Stimulated activated CD8-positive, alpha-beta memory T cell treated with anti-CD3 and anti-CD28 coated beads, Interleukin-15, amount 100 ng/mL, for 4 hours (primary cell): ENCODE measurements around the gene ZNF687.
"Not testable (repeated sequence)": the region's sequence is repeated elsewhere in the genome, so short reads cannot be mapped to it uniquely, and the experiment has no call there.

Source experiments
- DNase-seq, 2 donors: peaks; one replicate each; pipeline ENCODE4 v3.0.0-alpha.2; 2020; ENCODE audit warnings: low read depth in 2 of 2

ZNF687 gene

DNA sequence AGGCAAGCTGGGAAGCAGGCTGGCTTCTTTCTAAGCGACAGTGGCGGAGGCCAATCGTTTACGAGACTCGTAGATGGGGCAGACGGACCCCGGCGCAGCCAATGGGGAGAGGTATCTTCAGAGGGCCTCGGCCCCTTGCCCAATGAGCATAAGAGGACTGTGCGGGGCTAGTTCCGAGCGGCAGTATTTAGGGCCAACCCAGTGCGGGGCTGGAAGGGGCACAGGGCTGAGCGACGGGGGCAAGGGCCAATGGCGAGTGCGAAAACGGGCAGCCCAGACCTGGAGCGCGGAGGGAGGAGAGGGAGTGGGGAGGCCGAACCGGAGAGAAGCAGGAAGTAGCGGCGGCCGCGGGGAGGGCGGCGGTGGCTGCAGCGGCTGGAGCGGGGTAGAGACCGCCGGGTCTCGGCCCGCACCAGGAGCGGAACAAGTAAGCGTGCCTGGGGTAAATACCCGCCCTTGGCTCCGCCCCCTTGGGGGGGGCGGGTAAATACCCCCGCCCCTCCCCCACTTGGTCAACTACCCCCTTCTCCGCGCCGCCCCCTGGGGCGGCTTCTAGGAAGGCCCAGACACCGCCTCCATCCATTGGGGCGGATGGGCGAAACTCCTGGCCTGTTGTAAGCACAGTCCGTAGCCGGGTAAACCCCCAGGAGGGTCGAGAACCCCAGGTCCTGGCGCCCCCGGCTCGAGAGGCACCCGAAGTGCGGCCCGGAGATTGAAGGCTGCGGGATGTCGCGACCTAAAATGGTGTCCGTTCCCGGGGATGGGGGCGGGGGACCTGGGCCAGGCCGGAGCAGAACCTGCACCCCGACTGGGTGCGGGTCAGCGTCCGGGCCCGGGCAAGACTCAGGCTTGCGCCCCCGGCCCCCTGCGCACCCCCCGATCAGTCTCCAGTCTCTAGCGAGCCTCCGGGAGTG, at the start of gene ZNF687:
Gene ZNF687 (plus strand): TSS at position 331 of the 914 bp plus-strand sequence. CDS start 3,993 bp downstream, outside the sequence.
- peak; percentile 95 for DNase-seq

GRCh38 chr1:151235235-151235634, 46.9 kb upstream of the ZNF687 start:
- no peak for DNase-seq

- DNase-seq: no peak
Observed at GRCh38 chr1:151237678-151238466, 44.2 kb upstream of the ZNF687 start.

DNA sequence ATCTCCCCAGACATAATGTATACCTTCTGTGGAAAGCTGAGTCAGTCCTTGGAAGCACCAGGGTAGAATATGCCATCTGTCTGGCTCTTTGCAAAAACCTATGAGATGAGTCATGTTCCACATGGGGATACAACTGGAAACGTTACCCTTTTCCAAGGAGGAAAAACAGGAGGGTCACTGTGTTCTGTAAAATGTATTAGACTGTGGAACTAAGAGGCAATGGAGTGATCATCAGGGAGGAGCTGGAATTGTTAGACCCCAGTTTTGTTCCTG, 43.7 kb upstream of the ZNF687 start:
- DNase-seq: no peak

DNA sequence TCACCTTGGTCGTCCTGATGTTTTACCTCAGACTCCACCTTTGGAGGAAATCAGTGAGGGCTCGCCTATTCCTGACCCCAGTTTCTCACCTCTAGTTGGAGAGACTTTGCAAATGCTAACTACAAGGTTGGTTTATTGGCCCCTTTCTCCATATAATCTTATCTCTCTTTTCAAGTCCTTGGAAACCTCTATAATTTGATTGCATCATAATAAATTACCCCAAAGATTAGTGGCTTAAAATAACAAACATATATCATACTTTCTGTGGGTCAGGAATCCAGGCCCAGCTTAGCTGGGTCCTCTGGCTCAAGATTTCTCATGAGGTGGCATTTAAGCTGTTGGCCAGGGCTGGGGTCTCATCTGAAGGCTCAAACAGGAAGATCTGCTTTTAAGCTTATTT, 39.7 kb upstream of the ZNF687 start:
- DNase-seq: no peak

- no peak for DNase-seq
Observed at GRCh38 chr1:151243683-151244216, 38.3 kb upstream of the ZNF687 start.

DNA sequence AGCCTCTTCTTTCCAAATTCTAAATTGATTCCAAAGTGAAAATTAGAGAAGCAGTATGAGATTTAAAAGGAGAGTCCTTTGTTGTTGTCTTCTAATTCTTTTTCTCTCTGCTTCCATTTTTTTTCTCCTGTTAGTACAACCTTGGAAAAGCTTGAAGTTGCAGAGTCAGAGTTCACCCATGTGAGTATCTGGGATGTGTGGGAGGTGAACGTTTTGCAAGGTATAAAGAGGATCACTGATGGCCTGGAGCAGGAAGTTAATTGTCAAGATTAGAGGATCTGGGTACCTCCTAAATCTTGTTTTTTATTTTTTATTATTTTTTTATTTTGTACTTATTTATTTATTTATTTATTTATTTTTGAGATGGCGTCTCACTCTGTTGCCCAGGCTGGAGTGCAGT, 35.3 kb upstream of the ZNF687 start:
- DNase-seq: no peak

DNA sequence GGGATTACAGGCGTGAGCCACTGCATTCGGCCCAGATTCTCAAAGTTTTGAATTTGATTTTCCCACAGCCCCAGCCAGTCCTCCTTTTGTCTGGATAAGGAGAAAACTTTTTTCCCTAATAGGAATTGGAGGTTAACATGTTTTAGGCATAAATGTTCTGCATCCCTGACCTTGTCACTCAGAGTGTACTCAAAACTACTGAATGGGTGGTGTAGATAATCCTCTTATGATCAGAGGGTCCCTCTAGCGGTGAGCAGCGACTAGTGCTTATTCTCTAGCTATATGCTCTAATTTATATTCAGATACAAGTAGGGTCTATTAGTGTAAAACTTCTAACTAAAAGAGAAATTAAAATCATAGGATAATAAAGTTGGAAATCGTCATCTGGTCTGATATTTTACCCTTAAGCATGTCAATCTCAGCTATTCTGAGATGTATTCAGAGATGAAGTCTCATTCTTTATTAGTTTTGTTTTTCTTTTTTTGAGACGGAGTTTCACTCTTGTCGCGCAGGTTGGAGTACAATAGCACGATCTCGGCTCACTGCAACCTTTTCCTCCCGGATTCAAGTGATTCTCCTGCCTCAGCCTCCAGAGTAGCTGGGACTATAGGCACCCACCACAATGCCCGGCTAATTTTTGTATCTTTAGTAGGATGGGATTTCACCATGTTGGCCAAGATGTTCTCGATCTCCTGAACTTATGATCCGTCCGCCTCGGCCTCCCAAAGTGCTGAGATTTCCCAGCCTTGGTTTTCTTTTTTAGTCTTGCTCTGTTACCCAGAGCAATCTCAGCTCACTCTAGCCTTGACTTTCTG, 30.2 kb upstream of the ZNF687 start:
- peak; percentile 11 to 54 for DNase-seq

DNA sequence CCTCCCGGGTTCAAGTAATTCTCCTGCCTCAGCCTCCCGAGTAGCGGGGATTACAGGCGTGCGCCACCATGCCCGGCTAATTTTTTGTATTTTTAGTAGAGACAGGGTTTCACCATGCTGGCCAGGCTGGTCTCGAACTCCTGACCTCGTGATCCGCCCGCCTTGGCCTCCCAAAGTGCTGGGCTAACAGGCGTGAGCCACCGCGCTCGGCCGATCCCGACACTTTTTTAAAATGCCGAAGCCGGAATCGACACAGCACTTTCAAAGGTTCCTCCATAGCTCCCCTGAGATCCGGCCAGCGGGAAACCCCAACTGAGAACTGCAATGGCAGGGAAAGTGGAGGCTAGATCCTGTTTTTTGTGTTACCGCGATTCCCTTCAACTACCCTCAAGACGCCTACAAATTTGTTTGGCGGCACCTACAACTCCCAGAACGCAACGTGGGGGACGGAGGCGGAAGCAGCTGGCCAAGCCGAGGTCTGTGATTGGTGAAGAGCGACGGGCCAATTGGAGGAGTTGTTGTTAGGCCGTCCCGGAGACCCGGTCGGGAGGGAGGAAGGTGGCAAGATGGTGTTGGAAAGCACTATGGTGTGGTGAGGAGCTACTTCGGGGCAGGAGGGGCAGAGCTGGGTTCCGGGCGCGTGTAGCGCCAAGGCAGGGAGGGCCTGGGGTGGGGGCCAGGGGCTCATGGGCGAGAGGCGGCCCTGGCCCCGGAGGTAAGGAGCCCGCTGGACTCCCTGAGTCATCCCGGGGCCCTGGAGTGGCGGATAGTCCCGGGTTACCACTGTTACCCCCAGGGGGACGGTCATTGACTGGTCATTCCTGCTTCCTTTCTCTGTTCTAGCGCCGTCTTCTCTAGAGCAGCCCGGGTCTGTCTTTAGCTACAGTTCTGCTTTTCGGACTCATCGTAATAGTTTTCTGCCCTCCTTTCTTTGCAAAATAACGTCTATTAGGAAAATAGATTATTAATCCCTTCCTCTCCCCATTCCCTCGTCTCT, 27.6 kb upstream of the ZNF687 start, which contains the start of gene PSMD4:
Gene PSMD4 (plus strand): TSS at position 518 of the 997 bp plus-strand sequence. CDS start 49 bp downstream, at position 567.
- DNase-seq: peak; percentile 83 to 85

DNA sequence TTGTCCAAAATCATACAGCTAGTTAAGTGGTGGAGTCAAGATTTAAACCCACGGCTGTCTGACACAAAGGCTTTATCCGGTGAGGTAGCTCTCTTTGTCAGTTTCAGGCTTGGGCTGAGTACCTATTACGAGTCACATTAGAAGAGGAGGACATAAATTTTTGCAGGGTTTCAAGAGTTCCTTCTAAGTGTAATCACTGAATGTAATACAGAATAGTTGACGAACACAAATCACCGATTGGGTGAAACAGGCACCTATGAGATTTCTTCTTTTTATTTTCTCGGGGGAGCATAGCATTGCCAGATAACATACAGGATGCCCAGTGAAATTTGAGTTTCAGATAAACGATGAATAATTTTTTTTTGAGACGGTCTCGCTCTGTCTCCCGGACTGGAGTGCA, 26.7 kb upstream of the ZNF687 start:
- DNase-seq: no peak

DNA sequence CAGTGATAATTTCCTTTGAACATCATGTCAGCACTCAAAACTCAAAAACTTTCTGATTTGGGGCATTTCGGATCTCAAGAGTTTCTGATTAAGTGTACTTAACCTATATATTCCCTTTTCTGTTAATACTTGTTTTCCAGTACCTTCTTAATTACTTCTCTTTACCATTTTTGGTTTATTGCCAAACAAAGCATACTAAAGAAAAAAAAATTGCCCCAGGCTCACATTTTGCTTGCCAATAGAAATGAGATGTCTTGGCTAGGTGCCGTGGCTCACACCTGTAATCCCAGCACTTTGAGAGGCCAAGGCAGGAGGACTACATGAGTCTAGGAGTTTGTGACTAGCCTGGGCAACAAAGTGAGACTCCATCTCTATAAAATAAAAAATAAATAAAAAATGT, 22.7 kb upstream of the ZNF687 start:
- DNase-seq: no peak

DNA sequence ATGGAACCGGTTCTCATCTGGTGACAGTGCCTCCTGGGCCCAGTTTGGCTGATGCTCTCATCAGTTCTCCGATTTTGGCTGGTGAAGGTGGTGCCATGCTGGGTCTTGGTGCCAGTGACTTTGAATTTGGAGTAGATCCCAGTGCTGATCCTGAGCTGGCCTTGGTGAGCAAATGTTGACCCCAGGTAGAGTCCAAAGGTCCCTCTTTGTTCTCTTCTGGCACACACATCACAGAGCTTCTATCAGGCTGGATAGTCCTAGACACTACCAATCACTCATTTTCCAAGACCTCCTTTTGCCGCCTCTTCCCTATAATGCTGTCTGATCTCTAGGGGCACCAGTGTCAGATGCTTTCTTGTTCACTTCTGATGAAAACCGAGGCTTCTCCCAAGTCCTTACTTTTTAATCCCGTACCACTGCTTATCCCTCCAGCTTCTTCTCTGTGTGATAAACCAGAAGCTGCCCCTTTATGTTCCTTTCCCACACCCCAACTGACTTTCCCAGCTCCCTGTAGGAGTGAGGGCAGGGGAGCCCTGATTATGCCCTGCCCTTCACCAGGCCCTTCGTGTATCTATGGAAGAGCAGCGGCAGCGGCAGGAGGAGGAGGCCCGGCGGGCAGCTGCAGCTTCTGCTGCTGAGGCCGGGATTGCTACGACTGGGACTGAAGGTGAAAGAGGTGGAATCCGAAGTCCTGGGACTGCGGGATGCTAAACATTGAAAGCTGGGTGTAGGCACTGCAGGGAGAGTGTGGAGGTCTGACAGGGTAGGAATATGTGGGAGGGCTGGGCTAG, 16.5 kb upstream of the ZNF687 start:
- no peak for DNase-seq

DNA sequence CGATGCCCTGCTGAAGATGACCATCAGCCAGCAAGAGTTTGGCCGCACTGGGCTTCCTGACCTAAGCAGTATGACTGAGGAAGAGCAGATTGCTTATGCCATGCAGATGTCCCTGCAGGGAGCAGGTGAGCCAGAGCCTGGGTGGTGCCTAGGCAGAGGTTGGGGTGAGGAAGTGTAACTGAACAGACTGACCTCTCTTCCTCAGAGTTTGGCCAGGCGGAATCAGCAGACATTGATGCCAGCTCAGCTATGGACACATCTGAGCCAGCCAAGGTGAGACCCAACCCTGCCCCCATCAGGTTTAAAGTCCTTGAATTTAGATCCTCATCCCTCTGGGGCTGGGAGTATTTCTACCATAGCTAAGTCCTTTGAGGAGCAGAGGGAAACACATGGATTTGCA, 15.8 kb upstream of the ZNF687 start:
- no peak for DNase-seq

GRCh38 chr1:151266821-151267220, 15.3 kb upstream of the ZNF687 start:
- no peak for DNase-seq

- no peak for DNase-seq
Observed at GRCh38 chr1:151267760-151268159, 14.3 kb upstream of the ZNF687 start.

GRCh38 chr1:151273924-151274466, 8.1 kb upstream of the ZNF687 start:
- DNase-seq: no peak

DNA sequence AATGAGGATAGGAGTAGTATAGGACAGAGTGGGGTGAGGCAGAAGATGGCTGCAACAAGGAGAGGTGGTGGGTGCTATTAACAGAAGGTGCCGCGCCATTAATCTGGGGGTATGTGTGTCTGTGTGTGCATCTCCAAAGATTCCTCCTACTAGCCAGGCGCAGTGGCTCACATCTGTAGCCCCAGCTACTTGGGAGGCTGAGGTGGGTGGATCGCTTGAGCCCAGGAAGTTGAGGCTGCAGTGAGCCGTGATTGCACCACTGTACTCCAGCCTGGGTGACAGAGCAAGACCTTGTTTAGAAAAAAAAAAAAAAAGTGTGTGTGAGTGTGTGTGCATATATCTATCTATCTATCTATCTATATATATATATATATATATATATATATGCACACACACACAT, 6.8 kb upstream of the ZNF687 start:
- DNase-seq: not testable (repeated sequence)

- DNase-seq: no peak
Observed at GRCh38 chr1:151277249-151277648, 4.8 kb upstream of the ZNF687 start.

DNA sequence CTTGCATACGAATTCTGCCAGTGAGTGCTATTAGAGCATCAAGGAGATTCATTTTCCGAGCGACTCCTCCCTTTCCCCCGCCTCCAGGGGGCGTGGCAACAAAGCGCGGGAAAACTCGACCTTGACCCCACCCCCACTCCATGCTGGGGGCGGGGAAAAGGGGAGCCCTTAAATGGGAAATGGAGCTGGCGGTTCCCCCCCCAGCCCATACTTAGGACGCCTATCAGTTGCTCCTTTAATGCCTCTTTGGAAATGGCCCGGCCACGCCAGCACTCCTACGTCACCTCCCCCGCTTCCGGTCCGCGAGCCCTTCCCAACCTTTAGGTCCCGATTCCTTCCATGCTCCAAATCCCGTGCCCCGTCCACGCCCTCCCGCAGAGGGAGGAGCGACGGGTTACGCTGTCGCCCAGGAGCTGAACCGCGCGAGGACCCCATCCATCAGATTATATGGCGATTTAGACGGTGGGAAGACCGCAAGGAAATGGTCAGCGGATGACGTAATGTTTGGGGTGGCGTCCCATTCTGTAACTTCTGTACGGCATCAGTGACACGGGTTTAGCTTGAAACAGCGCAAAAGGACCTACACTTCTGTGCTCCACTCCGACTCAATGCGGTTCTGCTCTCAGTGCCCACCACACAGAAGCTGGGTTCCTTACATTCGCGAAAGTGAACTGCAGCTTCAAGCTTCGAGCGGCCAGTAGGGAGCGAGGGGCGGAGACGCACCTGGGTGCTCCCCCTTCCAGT, 702 bp upstream of the ZNF687 start:
- peak; percentile 88 to 89 for DNase-seq
